ENCODE data around the gene NRF1. TPM values are rescaled to one million over a fixed set of nuclear protein-coding genes. Genes with fewer than 3 reads are reported as not detected.

Gene NRF1
- polyA plus RNA-seq, 3 donors from 2014 or later = 9.8 to 24.7 (median 12.7) TPM

GRCh38 chr7:129723679-129724078 lies 112.2 kb downstream of the NRF1 start:
- Mint-ChIP-seq H3K27me3 (ENCODE audit: low read depth in 3 of 3) (peaks cover 0 to 3% (median 0%) of the 10 kb centered on the region in 3 donors), H3K4me3 (no peak overlapping the region), H3K27ac (peak overlapping the region in 1 of 6 donors; percentile 34), H3K4me1 (no peaks in the 10 kb centered on the region), H3K36me3 (peaks cover 23 to 58% (median 33%) of the 10 kb centered on the region in 3 donors), H3K9me3 (no peaks in the 10 kb centered on the region)
- DNase-seq = no peak

- no peak for DNase-seq
- no peak overlapping the region for H3K4me3 Mint-ChIP-seq
- no peak overlapping the region for H3K27ac Mint-ChIP-seq
- no peaks in the 10 kb centered on the region for H3K9me3 Mint-ChIP-seq
- H3K27me3 Mint-ChIP-seq (ENCODE audit: low read depth in 3 of 3) = peaks cover 0 to 3% (median 0%) of the 10 kb centered on the region in 3 donors
- H3K36me3 Mint-ChIP-seq = peaks cover 21 to 54% (median 29%) of the 10 kb centered on the region in 3 donors
- no peaks in the 10 kb centered on the region for H3K4me1 Mint-ChIP-seq
These were observed 113.3 kb downstream of the NRF1 start for GRCh38 chr7:129724796-129725195.

- peaks cover 0 to 3% (median 3%) of the 10 kb centered on the region in 3 donors for H3K27me3 Mint-ChIP-seq (ENCODE audit: low read depth in 3 of 3)
- no peaks in the 10 kb centered on the region for H3K4me1 Mint-ChIP-seq
- no peak for DNase-seq
- peaks cover 27 to 57% (median 33%) of the 10 kb centered on the region in 3 donors for H3K36me3 Mint-ChIP-seq
- H3K27ac Mint-ChIP-seq = no peak overlapping the region
- H3K4me3 Mint-ChIP-seq = no peak overlapping the region
- H3K9me3 Mint-ChIP-seq = no peaks in the 10 kb centered on the region
These were observed 117.5 kb downstream of the NRF1 start for GRCh38 chr7:129728875-129729467.

- DNase-seq = no peak
- Mint-ChIP-seq H3K27ac (no peak overlapping the region), H3K27me3 (ENCODE audit: low read depth in 3 of 3) (peaks cover under 1 to 4% (median 3%) of the 10 kb centered on the region in 3 donors), H3K9me3 (no peaks in the 10 kb centered on the region), H3K4me1 (no peaks in the 10 kb centered on the region), H3K36me3 (peaks cover 30 to 52% (median 32%) of the 10 kb centered on the region in 3 donors), H3K4me3 (no peak overlapping the region)
These were observed 118.0 kb downstream of the NRF1 start for GRCh38 chr7:129729511-129729910.

- H3K27me3 Mint-ChIP-seq (ENCODE audit: low read depth in 3 of 3) = peaks cover 2 to 5% (median 3%) of the 10 kb centered on the region in 3 donors
- H3K27ac Mint-ChIP-seq = peak overlapping the region in 1 of 6 donors; percentile 61
- no peaks in the 10 kb centered on the region for H3K9me3 Mint-ChIP-seq
- no peak overlapping the region for H3K4me3 Mint-ChIP-seq
- H3K4me1 Mint-ChIP-seq = no peaks in the 10 kb centered on the region
- peaks cover 28 to 47% (median 32%) of the 10 kb centered on the region in 3 donors for H3K36me3 Mint-ChIP-seq
- DNase-seq = no peak
These were observed 118.6 kb downstream of the NRF1 start for GRCh38 chr7:129730159-129730558.

- no peak overlapping the region for H3K27ac Mint-ChIP-seq
- no peaks in the 10 kb centered on the region for H3K9me3 Mint-ChIP-seq
- DNase-seq = no peak
- H3K4me1 Mint-ChIP-seq = no peaks in the 10 kb centered on the region
- no peak overlapping the region for H3K4me3 Mint-ChIP-seq
- H3K27me3 Mint-ChIP-seq (ENCODE audit: low read depth in 3 of 3) = peaks cover 2 to 4% (median 2%) of the 10 kb centered on the region in 3 donors
- H3K36me3 Mint-ChIP-seq = peaks cover 18 to 28% (median 23%) of the 10 kb centered on the region in 3 donors
These were observed 122.9 kb downstream of the NRF1 start for GRCh38 chr7:129734400-129734799.

- H3K36me3 Mint-ChIP-seq = peaks cover 6 to 13% (median 9%) of the 10 kb centered on the region in 3 donors
- H3K4me3 Mint-ChIP-seq = no peak overlapping the region
- peaks cover 0 to 1% of the 10 kb centered on the region in 2 donors for H3K4me1 Mint-ChIP-seq
- no peak for DNase-seq
- H3K27me3 Mint-ChIP-seq (ENCODE audit: low read depth in 3 of 3) = peaks cover 1 to 4% (median 2%) of the 10 kb centered on the region in 3 donors
- no peaks in the 10 kb centered on the region for H3K9me3 Mint-ChIP-seq
- no peak overlapping the region for H3K27ac Mint-ChIP-seq
These were observed 127.9 kb downstream of the NRF1 start for GRCh38 chr7:129739427-129739826.

GRCh38 chr7:129740574-129741410 lies 129.3 kb downstream of the NRF1 start:
- H3K9me3 Mint-ChIP-seq = no peaks in the 10 kb centered on the region
- no peak for DNase-seq

GRCh38 chr7:129741743-129742213 lies 130.3 kb downstream of the NRF1 start:
- DNase-seq = no peak
- peaks cover 0 to 2% (median 1%) of the 10 kb centered on the region in 3 donors for H3K27me3 Mint-ChIP-seq (ENCODE audit: low read depth in 3 of 3)
- peaks cover 1 to 5% of the 10 kb centered on the region in 2 donors for H3K4me1 Mint-ChIP-seq
- H3K9me3 Mint-ChIP-seq = no peaks in the 10 kb centered on the region
- peaks cover 12 to 18% (median 14%) of the 10 kb centered on the region in 3 donors for H3K36me3 Mint-ChIP-seq
- H3K27ac Mint-ChIP-seq = no peak overlapping the region
- no peak overlapping the region for H3K4me3 Mint-ChIP-seq

More at GRCh38 chr7:129740574-129741410, 129.3 kb downstream of the NRF1 start:
- Mint-ChIP-seq H3K27ac (no peak overlapping the region), H3K4me3 (no peak overlapping the region), H3K27me3 (ENCODE audit: low read depth in 3 of 3) (peaks cover 0 to 2% (median 1%) of the 10 kb centered on the region in 3 donors), H3K4me1 (peaks cover 0 to 1% of the 10 kb centered on the region in 2 donors), H3K36me3 (peaks cover 11 to 15% (median 13%) of the 10 kb centered on the region in 3 donors)

GRCh38 chr7:129742256-129742655 lies 130.7 kb downstream of the NRF1 start:
- no peak overlapping the region for H3K4me3 Mint-ChIP-seq
- peaks cover 15 to 21% (median 16%) of the 10 kb centered on the region in 3 donors for H3K36me3 Mint-ChIP-seq
- no peak for DNase-seq
- H3K27me3 Mint-ChIP-seq (ENCODE audit: low read depth in 3 of 3) = peaks cover 0 to 2% (median 1%) of the 10 kb centered on the region in 3 donors
- H3K27ac Mint-ChIP-seq = peak overlapping the region in 1 of 6 donors; percentile 58
- no peaks in the 10 kb centered on the region for H3K9me3 Mint-ChIP-seq
- H3K4me1 Mint-ChIP-seq = peaks cover 1 to 5% of the 10 kb centered on the region in 2 donors

GRCh38 chr7:129746857-129747529 lies 135.5 kb downstream of the NRF1 start:
- DNase-seq = no peak
- Mint-ChIP-seq H3K27ac (peak overlapping the region in 1 of 6 donors; percentile 4), H3K4me1 (peaks cover 1 to 11% of the 10 kb centered on the region in 2 donors), H3K27me3 (ENCODE audit: low read depth in 3 of 3) (peaks cover 0 to 4% (median 2%) of the 10 kb centered on the region in 3 donors), H3K36me3 (peaks cover 13 to 32% (median 14%) of the 10 kb centered on the region in 3 donors), H3K9me3 (no peaks in the 10 kb centered on the region), H3K4me3 (no peak overlapping the region)

- no peak overlapping the region for H3K4me3 Mint-ChIP-seq
- H3K27ac Mint-ChIP-seq = peak overlapping the region in 1 of 6 donors; percentile 79
- no peak for DNase-seq
- no peaks in the 10 kb centered on the region for H3K9me3 Mint-ChIP-seq
- peaks cover 0 to 4% (median 2%) of the 10 kb centered on the region in 3 donors for H3K27me3 Mint-ChIP-seq (ENCODE audit: low read depth in 3 of 3)
- H3K36me3 Mint-ChIP-seq = peaks cover 13 to 31% (median 14%) of the 10 kb centered on the region in 3 donors
- peaks cover 0 to 11% of the 10 kb centered on the region in 2 donors for H3K4me1 Mint-ChIP-seq
These were observed 137.0 kb downstream of the NRF1 start for GRCh38 chr7:129748356-129749109.

- Mint-ChIP-seq H3K36me3 (peaks cover 10 to 28% (median 11%) of the 10 kb centered on the region in 3 donors), H3K27me3 (ENCODE audit: low read depth in 3 of 3) (peaks cover 0 to 4% (median 4%) of the 10 kb centered on the region in 3 donors), H3K9me3 (no peaks in the 10 kb centered on the region), H3K27ac (no peak overlapping the region), H3K4me1 (peaks cover 0 to 11% of the 10 kb centered on the region in 2 donors), H3K4me3 (no peak overlapping the region)
- no peak for DNase-seq
These were observed 138.6 kb downstream of the NRF1 start for GRCh38 chr7:129750091-129750490.

Data from immature natural killer cell (primary cell).